ENCODE results near the gene SNN.

DNA sequence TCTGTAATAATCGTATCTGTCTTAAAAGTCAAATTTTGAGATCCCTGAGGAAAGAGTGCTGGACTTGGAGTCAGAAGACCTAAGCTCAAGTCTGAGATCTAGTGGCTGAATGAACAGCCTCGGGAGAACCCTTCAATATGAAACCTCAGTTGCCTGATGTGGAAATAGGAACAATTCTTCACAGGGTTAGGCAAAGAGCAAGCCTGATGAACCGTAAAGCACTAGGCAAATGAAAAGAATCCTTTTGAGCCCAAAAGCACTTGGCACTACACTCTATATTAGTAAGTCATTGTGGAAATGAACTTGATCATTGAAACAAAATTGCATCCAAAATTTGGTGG, 54.2 kb downstream of the SNN start:
- TF ChIP-seq POLR2A (IDR thresholded peaks at IDR 0.05), result no peak
- TF ChIP-seq CTCF (IDR thresholded peaks at IDR 0.05 in 4 of 5, conservative IDR thresholded peaks at IDR 0.05 in 1 of 5), result no peak
